Glomerular visceral epithelial cell (primary cell): Measurements from ENCODE around the gene HOXC4.
"Not testable (repeated sequence)": the region's sequence is repeated elsewhere in the genome, so short reads cannot be mapped to it uniquely, and the experiment has no call there.

Experiments used
- DNase-seq: peaks from one replicate; pipeline ENCODE4 v3.0.0-alpha.2; 2016; ENCODE audit errors: extremely low spot score

Gene HOXC4

GRCh38 chr12:54058128-54058768 lies 4.6 kb downstream of the HOXC4 start:
- no peak for DNase-seq

DNA sequence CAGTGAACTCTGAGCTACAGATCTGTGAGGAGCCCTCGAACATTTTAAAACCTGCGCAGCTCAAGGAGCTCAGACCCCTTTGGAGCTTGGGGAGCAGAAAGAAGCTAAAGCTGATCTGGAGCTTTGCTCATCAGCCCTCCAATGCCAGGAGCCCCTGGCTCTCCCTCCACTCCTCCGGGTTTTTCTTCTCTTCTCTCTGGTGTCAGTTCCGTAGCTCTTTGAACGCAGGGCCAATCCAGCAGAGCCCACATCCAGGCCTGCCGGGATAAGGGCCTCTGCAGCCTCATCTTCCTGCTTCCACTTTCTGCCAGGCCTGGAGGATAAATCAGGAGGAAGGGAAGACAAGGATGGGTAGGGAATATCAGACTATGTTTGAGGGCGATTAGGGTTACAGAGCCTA lies 6.0 kb downstream of the HOXC4 start:
- no peak for DNase-seq

DNA sequence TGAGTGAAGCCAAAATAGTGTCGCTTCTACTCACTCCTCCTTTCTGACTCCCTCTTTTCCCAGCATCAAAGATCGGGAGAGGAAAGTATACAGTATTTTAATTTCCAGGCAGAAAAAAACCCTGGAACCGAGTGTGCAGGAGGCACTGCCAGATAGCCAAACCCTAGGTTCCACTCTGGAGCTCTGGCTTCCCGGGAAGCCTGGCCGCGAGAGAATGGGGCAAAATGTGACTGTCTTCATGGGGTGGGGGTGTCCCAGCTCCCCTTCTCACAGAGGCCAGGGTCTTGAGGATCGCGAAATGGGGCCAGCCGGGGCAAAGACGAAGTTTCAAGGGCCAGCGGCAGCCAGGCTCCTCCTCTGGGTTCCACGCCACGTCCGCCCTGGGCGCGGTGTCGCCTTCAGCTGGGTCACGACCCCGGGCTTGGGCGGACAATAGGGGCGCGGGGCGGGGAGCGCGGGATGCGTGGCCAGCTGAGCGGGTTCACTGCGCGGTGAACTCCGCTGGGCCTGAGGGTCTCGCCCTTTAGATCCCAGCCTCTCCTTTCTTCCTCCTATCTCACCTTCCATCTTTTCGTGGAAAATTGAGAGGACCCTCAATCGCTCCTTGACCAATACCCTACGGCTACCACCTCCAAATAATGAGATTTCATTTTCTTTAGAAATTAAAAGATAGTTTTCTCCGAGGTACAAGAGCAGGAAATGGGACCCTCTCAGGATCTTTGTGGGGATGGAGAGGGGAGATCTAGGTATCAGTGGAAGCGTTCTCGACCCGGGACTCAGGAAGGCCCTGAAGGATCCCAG lies 6.7 kb downstream of the HOXC4 start:
- no peak for DNase-seq

DNA sequence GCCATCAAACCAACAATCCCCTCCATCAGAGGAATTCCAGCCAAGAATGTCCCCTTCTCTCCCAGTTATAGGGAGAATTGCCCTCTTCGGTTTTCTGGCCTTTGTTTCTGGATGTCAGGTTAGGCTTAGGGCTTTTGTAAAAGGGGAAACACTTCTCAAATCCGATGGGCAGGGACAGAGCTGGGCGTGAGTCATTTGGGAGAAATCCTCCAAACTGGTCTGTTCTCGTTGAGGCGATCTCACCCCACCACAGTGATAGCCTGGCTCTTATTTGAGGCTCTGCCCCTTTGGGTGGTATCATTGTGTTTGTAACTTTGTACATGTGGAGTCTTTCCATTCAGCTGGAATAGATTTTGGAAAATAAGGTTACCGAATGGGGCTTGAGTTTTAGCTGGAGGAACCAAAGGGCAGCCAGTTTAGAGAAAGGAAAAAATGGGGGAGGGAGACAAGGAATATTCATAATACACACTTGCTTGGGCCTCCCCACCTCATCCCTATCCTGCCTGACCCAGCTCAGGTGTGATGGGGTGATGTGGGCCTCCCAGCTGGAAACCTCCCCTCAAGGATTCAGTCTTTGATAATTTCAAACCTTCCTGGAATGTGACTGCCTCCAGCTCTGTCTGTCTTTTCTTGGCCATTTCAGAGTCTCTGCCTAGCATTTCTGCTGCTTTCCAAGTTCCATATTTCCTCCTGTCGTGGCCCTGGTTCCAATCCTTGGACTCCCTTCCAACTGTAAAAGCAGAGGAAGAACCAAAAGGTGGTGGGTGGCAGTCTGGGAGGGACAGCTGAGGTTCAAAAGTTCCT lies 7.5 kb downstream of the HOXC4 start:
- no peak for DNase-seq

DNA sequence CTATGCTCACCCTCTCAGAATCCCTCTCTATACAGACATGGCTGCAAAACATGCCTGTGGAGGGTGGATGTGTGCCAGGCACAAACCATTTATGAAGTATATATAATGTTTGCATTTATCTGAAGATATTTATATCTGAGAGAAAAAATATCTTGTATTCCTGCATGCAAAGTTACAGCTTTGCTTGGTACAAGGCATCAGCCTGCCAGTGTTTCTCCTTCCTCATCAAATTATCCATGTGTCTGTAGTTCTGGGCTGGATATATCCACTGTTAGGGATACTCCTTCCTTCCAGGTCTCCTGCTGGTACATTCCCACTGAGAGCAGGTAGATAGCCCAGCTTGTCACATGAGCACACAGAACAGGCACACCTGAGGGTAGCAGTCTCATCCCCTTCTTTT lies 12.0 kb downstream of the HOXC4 start:
- DNase-seq, result no peak

- no peak for DNase-seq
These were observed 12.8 kb downstream of the HOXC4 start for GRCh38 chr12:54066408-54066807.

GRCh38 chr12:54068418-54069070 lies 14.9 kb downstream of the HOXC4 start:
- DNase-seq, result no peak

DNA sequence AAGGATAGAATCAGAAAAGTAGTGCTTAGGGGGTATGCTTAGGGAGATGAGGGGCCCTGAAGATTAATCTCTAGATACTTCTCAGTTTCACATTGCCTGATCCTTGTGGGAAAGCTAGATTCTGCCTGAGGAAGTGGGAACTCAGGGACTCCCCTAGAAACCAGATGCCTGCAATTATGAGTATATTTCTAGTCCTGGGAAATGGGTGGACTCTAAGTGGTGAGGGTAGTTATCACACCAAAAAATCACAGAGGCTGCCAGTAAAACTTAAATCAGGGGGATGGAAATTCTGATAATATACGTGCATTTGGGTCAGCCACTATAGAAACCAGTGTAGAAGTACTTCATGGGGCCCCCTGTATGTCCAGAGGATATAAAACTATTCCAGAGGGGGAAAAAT lies 18.3 kb downstream of the HOXC4 start:
- no peak for DNase-seq

- no peak for DNase-seq
These were observed 20.7 kb downstream of the HOXC4 start for GRCh38 chr12:54074308-54074707.

- no peak for DNase-seq
These were observed 21.8 kb downstream of the HOXC4 start for GRCh38 chr12:54075409-54075808.

- no peak for DNase-seq
These were observed 22.3 kb downstream of the HOXC4 start for GRCh38 chr12:54075974-54076373.

DNA sequence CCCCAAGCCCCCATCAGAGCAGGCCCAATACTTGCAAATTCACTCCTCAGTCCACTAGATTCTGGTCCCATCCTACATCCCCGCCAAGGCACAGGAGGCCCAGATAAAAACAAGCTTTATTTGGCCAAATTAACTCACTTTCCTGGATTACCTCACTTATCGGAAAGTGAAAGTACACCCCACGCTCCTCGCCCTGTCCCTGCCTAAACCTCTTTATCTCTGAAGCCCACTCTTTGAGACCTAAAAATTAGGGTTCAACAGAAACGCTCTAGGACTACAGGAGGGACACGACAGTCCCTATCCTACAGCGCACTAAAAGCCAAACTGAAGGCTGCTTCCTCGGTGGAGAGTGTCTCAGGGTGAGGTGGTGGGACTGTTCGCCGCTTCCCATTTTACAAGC lies 24.2 kb downstream of the HOXC4 start:
- not testable (repeated sequence) for DNase-seq

GRCh38 chr12:54079115-54079514 lies 25.5 kb downstream of the HOXC4 start:
- not testable (repeated sequence) for DNase-seq

DNA sequence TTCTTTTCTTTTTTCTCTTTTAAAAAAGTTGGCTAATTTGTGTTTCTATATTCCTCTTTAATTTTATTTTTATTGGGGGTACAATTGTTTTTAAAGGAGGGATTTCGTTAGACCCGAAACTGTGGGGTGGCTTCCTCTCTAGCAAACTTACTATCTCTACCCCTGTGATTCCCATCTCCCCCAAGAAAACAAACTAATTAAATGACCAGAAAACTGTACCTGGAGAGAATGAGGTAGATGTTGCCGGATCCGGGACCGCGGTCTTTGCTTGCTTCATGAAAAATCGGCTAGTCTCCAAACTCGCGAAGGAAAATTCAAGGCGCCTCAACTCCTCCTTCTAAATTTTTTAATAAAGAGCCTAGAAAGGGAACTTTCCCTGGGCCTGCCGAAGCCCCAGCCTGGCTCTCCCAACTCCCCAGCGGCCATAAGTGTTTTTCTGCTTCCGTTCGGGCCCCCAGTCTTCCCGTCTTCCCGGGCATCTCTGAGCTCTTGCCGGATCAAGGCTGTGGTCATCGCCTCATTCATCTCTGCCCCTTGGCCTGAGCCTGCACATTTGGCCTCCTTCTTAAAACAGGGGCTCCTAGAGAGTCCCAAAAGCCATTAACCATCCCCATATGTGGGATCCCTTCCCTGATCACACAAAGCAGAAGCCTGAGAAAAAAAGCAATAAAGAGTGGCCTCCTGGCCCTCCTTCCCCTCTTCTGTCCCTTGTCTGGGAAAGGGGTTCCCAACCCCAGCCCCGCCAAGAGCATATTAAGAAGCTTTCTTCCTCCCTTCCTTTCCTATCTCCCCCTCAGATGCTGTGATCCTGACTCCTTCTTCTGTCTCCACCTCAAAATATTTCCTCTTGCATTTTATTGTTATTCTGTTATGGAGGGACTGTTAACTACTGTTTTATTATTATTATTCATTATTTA lies 26.6 kb downstream of the HOXC4 start:
- peak; percentile 38 for DNase-seq

GRCh38 chr12:54081053-54081514 lies 27.4 kb downstream of the HOXC4 start:
- peak; percentile 46 for DNase-seq

GRCh38 chr12:54081581-54082396 lies 28.2 kb downstream of the HOXC4 start:
- peak; percentile 47 for DNase-seq

GRCh38 chr12:54082397-54082892 lies 28.8 kb downstream of the HOXC4 start:
- peak; percentile 33 for DNase-seq

DNA sequence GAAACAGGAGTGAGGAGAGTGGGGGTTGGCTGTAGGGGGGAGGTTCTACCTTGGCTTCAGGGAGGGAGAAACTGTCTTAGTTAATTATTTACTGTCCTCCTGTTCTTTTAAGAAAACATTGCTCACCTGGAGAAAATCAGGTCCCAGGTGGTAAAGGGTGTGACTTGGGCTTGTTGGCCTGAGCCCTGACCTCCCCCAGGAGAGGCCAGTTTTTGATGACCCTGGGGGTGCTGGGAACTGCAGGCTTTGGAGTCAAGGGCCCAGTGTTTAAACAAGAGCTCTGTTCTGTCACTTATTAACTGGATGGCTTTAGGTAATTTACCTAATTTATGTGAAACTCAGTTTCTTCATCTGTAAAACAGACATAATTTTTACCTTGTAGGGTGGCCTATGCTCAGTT lies 34.4 kb downstream of the HOXC4 start:
- DNase-seq, result not testable (repeated sequence)

- not testable (repeated sequence) for DNase-seq
These were observed 35.8 kb downstream of the HOXC4 start for GRCh38 chr12:54089465-54089864.

DNA sequence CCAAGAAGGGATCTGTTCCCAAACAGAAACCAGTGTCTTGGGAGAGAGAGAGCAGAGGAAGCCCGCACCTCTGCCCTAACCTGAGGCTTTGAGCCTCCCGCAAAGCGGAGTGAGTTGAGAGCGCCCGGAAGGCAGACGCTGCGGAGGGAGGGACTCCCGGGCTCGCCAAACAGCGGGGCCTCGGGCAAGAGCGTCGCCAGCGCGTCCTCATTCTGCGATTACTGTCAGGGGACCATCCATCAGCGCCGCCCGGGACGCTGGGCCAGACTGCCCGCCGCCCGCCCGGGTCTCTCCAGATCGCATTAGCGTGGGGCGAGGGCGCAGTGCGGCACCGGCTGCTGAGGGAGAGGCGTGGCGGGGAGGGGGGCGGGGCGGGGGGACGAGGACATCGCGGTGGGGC lies 36.7 kb downstream of the HOXC4 start:
- DNase-seq, result not testable (repeated sequence)
